Cardiac septum (tissue), 1 donor: ENCODE measurements around the gene GALNT18. TPM values are rescaled to one million over a fixed set of nuclear protein-coding genes. Genes with fewer than 3 reads are reported as not detected.

Experiments used
- DNase-seq: peaks from one replicate; pipeline ENCODE4 v3.0.0-alpha.2; 2020; ENCODE audit warnings: low spot score
- intact Hi-C: fragments of 100-400 bp; cut with DNase I; formaldehyde crosslinking; loops from one replicate; pipeline ENCODE4 v1.14.0; 2022
- total RNA-seq: library from RNA; stranded (reverse); fragmentation: NEBNext Ultra II Directional; extraction: Animal tissue kit (Norgen Biotek cat#: 25700); gene quantifications from one replicate; pipeline ENCODE4 v1.2.1, GENCODE V29; 2021
- donor health status: DM: no; HTN: no; CAD: no.

The GALNT18 gene
- total RNA-seq, 1 donor from 2014 or later = 23.2 TPM

DNA sequence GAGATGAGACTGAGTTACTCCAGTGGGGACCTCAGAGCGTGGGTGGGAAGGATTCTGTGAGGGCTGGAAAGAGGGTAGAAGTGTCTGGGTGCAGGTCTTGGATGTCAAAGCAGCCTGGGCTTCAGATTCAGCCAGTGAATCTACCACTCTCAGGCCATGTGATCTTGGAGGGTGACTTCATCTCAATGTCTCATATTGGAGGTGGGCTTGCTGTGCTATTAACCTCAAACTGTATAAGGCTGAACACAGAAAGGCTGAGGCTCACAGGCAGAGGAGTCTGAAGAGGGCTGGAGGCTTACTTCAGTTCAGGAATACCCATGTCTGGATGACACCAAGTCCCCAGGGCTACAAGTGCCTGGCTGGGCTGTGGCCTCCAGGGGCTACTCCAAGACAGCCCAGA, 332.1 kb downstream of the GALNT18 start:
- DNase-seq = no peak

DNA sequence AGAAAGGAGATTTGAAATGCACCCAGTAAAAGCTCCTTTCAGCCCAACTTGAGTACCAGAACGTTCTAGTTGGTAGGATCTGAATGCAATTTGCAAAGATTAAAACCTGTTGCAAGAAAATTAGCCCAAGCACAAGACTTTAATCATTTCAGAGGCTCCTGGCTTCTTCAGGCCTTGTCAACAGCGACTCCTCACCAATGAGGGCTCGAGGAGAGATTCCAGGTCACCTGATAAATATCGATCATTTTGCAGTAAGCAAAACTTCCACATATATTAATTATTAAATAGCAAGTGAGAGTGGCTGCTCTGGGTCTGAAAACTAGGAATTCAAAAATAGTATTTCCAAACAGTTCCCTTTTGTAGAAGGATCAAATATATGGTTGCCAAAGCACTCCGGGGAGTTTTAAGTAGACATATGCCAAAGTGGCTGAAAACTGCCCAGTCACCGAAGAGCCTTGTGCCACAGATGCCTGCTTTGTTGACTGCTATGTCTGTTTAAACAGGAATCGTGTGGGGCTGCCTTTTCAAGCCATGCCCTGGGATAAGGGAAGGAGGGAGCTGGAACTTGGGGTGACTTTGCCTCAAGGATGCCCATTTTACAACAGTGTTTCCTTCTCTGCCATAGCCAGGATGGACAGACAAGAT, 332.7 kb downstream of the GALNT18 start:
- intact Hi-C loops = no loop called here
- no peak for DNase-seq

More for the DNA sequence above, 332.1 kb downstream of the GALNT18 start:
- intact Hi-C loops = no loop called here

DNA sequence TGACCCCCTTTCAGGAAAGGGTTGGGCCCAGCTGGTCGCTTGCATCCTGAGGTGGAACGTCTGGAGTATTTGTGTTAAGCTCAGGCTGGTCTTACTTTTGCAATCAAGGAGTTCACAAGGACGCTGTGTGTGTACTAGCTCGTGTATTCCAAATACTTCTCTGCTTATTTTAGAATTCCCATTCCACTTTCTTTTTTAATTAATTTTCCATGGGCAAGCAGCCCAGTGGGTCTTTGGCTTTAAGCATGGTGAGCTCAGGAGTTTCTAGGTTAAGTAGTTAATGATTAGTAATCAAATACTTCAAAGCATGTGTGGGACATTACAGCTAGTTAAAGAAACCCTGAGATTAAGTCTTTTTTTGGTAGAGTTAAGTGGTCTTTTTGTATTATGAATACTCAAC, 337.3 kb downstream of the GALNT18 start:
- no peak for DNase-seq
- intact Hi-C loops = no loop called here

DNA sequence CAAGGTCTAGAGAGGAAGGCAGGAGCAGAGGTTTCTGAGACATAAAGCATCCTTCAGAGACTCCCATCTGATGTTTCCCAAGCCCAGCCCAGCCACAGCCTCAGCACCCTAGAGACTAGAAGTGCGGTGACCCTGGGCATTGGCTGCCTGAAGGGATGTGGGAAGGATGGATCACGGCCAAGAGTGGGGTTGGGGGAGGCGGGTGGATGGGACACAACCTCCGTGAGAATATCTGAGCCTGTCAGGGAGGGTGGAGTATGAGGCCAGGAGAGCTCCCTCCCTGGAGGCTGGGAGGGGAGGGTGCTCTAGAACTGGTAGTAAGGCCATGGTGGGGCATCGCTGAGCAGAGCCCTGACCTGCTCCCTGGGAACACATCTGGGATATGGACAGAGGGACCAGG, 340.2 kb downstream of the GALNT18 start:
- intact Hi-C loops = no loop called here
- DNase-seq = no peak

DNA sequence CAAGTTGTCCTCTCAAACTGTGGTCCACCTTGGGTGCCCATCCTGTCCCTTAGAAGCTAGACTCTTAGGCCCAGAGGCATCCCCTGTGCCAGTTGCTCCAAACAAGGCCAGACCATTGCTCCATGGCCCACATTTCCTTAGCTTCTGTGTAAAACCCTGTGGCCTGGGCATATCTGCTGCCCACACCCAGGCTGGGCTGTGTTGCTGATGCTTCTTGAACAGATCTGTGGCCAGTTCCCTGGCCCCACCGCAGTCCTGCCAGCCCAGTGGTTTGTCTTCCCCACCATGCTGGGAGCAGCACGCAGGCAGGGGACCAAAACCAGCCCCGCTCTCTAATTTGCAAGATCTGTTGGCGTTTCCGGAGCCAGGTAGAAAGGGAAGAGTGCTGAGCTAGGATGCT, 341.0 kb downstream of the GALNT18 start:
- DNase-seq = no peak
- intact Hi-C loops = no loop called here

GRCh38 chr11:11279956-11280689, 341.7 kb downstream of the GALNT18 start:
- DNase-seq = no peak
- intact Hi-C loops = no loop called here

DNA sequence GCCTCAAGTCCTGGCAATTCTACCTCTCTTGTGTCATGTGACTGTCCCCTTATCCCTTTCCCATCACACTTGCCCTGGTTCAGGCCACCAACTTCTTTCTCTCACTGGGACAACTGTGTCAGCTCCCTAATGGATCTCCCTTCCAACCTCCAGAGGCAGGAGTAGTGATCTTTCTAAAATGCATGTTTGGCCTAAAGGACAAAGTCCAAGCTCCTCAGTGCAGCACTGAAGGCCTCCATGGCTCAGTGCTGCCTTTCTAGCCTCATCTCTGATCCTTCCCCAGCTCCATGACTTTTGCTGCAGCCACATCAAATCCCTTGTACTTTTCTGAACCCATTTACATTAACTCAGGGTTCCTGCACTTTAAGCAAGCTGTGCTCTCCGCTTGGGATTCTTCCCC, 349.6 kb downstream of the GALNT18 start:
- intact Hi-C loops = no loop called here
- DNase-seq = no peak

DNA sequence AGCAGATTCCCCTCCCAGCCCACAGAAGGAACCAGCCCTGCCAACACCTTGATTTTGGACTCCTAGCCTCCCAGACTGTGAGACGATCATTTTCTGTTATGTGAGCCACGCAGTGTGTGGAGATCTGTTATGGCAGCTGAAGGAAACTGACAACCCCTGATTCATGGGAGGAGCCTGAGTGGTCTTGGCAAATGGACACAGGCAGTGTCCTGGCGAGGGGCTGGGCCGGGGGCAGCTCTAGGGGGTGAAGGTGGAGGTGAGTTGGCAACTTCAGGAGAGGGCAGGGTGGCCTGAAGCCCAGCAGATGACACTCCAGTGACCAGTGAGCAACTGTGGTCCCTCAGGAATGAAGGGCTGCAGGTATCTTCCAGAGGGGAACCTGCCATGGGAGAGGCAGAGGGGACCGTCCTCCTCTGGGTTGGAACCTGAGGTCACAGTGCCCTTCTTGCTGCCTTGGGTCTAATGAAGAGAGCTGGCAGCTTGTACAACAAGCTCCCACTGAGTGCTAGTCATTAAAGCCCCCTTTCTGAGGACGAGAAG, 351.5 kb downstream of the GALNT18 start:
- intact Hi-C loops = no loop called here
- DNase-seq = no peak

DNA sequence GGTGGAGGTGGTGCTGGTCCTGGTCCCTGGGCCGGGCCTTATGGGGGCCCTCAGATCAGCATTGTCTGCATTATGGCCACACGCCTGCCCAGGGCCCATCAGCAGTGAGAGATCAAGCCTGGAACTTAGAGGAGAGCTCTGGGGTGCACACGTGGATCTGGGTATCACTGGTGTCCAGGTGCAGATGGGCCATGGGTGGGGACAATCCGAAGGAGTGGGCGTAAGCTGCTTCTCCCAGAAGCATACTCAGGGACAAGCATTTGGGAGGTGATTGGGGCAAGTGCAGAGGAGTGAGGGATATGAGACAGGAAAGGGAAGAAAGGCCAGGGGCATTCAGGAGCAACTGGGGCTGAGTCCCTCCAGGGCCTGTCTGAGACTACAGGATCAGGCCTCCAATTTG, 353.1 kb downstream of the GALNT18 start:
- intact Hi-C loops = loop anchor here (5.0 kb wide), 1 partner anchor 231 kb away; no protein-coding TSS in a partner anchor
- DNase-seq = no peak

DNA sequence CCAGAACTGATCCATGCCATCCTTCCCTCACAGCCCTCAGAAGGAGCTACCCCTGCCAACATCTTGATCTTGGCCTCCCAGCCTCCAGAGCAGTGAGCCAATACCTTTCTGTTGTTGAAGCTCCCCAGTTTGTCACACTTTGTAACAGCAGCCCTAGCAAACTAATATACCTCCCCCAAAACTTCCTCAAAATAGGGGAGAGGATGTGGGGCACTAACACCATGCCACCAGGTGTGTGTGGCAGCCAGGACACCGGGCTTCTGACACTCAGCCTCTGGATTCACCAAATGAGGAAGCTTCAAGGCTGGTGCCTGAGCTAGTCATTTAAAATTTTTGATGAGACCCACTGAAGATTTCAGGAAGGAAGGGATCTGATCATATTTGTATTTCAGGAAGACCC, 353.7 kb downstream of the GALNT18 start:
- no peak for DNase-seq
- intact Hi-C loops = loop anchor here (5.0 kb wide), 1 partner anchor 231 kb away; no protein-coding TSS in a partner anchor

DNA sequence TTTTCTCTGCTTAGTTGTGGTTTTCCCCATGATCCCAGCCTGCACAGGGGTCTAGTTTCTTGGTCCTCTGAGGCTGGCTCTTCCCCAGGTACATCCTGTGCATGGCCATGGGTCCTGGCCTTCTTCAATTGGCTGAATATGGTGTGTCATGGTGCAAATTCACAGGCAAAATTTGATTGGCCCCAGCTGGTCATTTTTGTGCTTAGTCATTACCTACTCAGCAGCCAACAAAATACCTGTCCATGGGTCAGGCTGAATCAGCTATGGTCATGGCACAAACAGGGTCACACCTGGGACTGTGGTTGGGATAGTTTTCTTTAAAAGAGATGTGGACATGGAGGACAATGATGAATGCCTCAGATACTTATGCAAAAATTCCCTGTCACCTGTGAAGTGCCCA, 354.5 kb downstream of the GALNT18 start:
- no peak for DNase-seq
- intact Hi-C loops = loop anchor here (5.0 kb wide), 1 partner anchor 230 kb away; no protein-coding TSS in a partner anchor

DNA sequence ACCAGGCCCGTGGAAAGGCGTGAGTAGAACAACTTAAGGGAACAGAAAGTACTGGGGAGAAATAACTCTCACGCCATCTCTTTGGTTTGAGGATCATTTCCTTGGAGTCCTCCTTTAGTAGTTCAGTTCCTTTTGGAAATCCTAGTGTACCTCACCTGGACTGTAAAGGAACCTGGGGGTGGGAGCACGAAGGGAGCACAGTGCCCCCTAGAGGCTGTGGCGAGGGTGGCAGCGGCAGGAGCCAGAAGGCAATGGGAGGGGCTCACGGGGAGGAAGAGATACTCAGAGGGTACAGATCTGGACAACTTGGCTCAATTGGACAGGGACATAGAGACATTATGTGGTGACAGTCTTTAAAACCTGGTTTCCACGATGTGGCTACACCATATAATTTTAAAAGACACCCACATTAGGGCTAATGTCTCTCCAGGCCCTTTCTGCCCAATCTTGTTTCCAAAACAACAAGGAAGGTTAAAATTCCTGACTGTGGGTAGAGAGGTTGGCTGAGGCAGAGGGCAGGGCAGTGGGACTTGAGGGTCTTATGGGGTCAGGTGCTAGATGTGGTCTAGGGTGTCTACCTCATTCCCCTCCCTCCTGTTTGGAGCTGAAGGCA, 355.7 kb downstream of the GALNT18 start:
- intact Hi-C loops = loop anchor here (5.0 kb wide), 1 partner anchor 229 kb away; no protein-coding TSS in a partner anchor
- DNase-seq = no peak

DNA sequence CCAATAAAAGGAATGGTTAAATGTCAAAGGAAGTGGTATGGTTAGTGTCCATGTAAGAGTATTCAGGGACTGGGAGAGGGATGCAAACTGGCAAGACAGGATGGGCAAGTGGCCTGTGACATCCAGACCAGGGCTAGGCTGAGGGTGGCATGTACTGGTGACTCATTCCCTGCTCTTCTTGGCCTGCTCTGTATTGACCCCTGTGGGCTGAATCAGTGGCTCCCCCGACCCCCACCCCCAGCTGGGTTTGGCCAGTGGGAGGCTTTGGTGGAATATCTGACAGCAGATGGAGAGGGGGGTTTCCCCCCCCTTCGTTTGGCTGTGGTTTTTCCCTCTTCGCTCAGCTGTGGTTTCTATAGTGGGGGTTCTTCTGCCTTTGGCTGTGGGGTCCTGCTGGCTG, 356.5 kb downstream of the GALNT18 start:
- DNase-seq = no peak
- intact Hi-C loops = loop anchor here (5.0 kb wide), 1 partner anchor 228 kb away; no protein-coding TSS in a partner anchor

DNA sequence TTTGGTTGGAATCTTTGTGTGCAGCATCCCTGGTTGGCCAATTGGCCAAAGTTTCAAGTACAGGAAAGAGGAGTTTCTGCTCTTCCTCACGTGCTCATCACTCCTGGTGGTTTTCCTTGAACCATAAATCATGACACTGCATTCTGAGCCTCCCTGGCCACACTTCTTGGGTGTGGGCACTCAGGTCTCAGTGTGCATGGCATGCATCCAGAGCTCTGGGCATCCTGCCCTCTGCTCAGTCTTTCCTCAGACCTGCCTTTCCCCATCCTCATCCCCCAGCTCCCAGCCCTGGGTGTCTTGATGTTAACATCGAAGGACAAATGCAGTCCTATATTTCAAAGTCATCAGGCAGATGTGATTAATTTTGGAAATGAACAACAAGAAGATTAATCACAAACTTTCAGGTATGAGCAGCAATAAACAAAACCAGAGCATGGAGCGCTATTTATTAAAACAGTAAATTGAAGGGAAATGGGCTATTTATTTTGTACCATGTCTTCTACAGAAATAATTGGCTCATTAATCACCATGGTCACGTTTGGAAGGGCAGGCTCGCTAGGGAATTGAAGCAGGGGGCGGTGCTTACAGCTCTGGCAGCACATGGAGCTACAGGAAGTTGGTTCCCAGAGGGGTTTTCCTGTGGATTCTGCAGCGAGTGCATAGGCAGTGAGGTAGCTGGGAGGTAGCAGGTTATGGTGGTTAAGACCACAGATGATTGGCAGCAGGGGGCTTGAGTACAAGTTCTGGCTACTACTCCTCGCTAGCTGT, 358.4 kb downstream of the GALNT18 start:
- DNase-seq = no peak
- intact Hi-C loops = no loop called here

DNA sequence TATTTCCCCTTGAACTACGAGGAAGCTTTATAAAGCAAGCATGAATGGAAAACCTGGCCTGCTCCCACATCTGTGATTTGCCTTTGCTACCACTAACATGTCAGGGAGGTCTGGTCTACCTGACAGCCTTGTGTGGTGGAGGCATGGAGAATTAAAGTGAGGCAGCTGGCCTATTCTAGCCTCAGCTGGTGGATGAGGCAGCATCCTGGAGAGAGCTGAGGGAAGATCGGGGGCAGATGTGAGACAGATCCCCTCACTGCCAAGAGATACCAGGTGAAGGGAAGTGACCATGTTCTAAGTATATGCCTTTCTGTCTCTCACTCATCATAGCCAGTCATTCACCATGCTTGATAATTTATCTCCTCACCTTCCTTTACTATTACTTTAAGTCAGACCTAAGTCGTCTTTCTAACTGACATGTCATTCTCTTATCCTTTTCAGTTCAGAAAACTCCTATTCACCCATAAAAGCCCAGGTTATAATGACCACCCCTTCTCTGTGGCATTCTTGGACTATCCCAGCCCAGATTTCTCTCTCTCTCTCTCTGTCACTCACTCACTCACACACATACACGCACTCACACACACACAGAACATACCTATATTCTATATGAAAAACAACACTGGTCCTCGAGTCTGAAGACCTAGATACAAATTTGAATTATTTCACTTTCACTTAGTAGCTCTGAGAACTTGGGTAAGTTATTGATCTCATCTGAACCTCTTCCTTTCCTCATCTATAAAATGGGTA, 359.5 kb downstream of the GALNT18 start:
- DNase-seq = no peak
- intact Hi-C loops = no loop called here

GRCh38 chr11:11261629-11262028, 360.2 kb downstream of the GALNT18 start:
- DNase-seq = no peak
- intact Hi-C loops = no loop called here

- no peak for DNase-seq
- intact Hi-C loops = no loop called here
Observed at GRCh38 chr11:11260903-11261302, 360.9 kb downstream of the GALNT18 start.

DNA sequence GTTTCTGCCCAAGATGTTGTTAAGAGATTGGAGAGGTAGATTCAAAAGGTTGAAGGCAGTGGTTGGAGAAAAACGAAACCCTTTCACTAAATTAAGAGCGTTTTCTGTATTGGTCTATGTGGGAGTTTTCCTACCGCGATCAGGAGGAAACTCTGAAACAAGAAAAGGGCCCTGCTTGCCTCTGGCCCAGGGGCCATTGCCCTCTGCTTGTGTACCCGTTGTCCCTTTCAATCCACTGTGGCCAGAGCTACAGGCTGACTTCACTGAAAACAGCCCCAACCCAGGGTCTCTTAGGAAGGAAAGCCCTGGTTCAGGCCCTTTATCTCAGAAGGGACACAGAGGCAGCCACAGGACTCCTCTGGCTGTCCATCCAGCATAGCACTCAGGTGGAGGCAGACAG, 367.8 kb downstream of the GALNT18 start:
- no peak for DNase-seq
- intact Hi-C loops = no loop called here

- no peak for DNase-seq
- intact Hi-C loops = no loop called here
Observed at GRCh38 chr11:11253497-11253896, 368.3 kb downstream of the GALNT18 start.
